Adrenal gland (tissue), 12 donors: ENCODE results near the gene R3HDML. TPM values are rescaled to one million over a fixed set of nuclear protein-coding genes. Genes with fewer than 3 reads are reported as not detected.

ENCODE experiments used
- DNase-seq, 7 donors: peaks; one replicate each; pipeline ENCODE4 v3.0.0-alpha.2; 2019 to 2020
- H3K27ac ChIP-seq, 5 donors: fragments of 200-600 bp; sonication (generic) in 4 of 5; 1 replicate in 3 of 5; 2 replicates in 2 of 5; pipeline versions ENCODE4 v1.5.1 to v1.8.0; 2016 to 2020; ENCODE audit warnings: mild to moderate bottlenecking in 1 of 5
- H3K27me3 ChIP-seq: fragments of 200-600 bp; 2 replicates; pipeline ENCODE4 v1.8.0; 2021
- H3K36me3 ChIP-seq, 2 donors: fragments of 200-600 bp; replicated peaks in 1 of 2; 1 replicate in 1 of 2; 2 replicates in 1 of 2; pipeline versions ENCODE4 v1.5.1 to v1.8.0; 2018 to 2022
- H3K4me1 ChIP-seq, 2 donors: fragments of 200-600 bp; replicated peaks in 1 of 2; 1 replicate in 1 of 2; 2 replicates in 1 of 2; pipeline versions ENCODE4 v1.5.1 to v1.8.0; 2018 to 2021
- H3K4me3 ChIP-seq, 4 donors: fragments of 200-600 bp; sonication (generic) in 3 of 4; one replicate each; pipeline ENCODE4 v1.5.1; 2016 to 2018
- H3K9me3 ChIP-seq, 3 donors: fragments of 200-600 bp; sonication (generic) in 1 of 3; replicated peaks in 1 of 3; 1 replicate in 2 of 3; 2 replicates in 1 of 3; pipeline versions ENCODE4 v1.5.1 to v1.8.0; 2016 to 2021
- POLR2A ChIP-seq, 2 donors: fragments of 450-650 bp; IDR thresholded peaks; one replicate each; pipeline ENCODE4 v1.6.1; 2017; ENCODE audit warnings: antibody characterized with exemption in 2 of 2, mild to moderate bottlenecking in 2 of 2, moderate library complexity in 1 of 2
- WGBS, 4 donors: extraction: QIAGEN DNeasy Blood & Tissue Kit in 2 of 4; methylation state at CpG; one replicate each; pipeline versions ENCODE4 v1.1.5 to v1.1.7; 2013 to 2017; 5-methylcytosine and 5-hydroxymethylcytosine counted together
- intact Hi-C, 2 donors: fragments of 100-400 bp; cut with DNase I; formaldehyde crosslinking; loops; one replicate each; pipeline versions ENCODE4 v1.14.1 to v1.15.0; 2022 to 2023
- polyA plus RNA-seq, 3 donors: library from polyadenylated mRNA; stranded (reverse); fragments of 200-250 nt in 2 of 3; fragments of 350-450 nt in 1 of 3; fragmentation: Illumina TruSeq in 1 of 3; extraction: RNeasy Lipid Tissue Mini Kit (QIAGEN cat#74804) in 1 of 3; gene quantifications; one replicate each; pipeline ENCODE4 v1.2.3, GENCODE V29; 2013 to 2014
- small RNA-seq, 2 donors: library from RNA; depleted of rRNA; stranded (forward); fragments of <200 nt; gene quantifications; one replicate each; pipeline ENCODE3, GENCODE V24; 2016
- total RNA-seq, 9 donors: library from RNA; depleted of rRNA in 4 of 9; stranded (reverse); fragments of >200 nt in 4 of 9; fragments of 120-200 nt in 1 of 9; fragmentation: NEBNext Ultra II Directional in 1 of 9; extraction: Animal tissue kit (Norgen Biotek cat#: 25700) in 1 of 9; gene quantifications; one replicate each; pipeline versions ENCODE4 v1.1.0 to v1.2.4, GENCODE V29; 2013 to 2023
- TF ChIP-seq, protein P1 (sequence below), 6 experiments: fragments of 450-650 bp in 4 of 6; fragments of 200-600 bp in 2 of 6; sonication (generic) in 1 of 6; IDR thresholded peaks; 1 replicate in 5 of 6; 2 replicates in 1 of 6; pipeline versions ENCODE4 v1.5.1 to v1.8.0; 2016 to 2021; ENCODE audit warnings: antibody characterized with exemption in 6 of 6, mild to moderate bottlenecking in 2 of 6, moderate library complexity in 1 of 6
- donor health status: healthy with polysubstance abuse.
- donor health status: Bipolar disorder and iron deficiency.
- donor health status: DM: yes; HTN: yes; CAD: no.
- donor health status: DM: no; HTN: no; CAD: no.
- donor health status: DM: no; HTN: no; CAD: no.
- donor health status: DM: yes; HTN: yes; CAD: no.

Gene R3HDML
- total and polyA plus RNA-seq, 12 donors, result not detected

DNA sequence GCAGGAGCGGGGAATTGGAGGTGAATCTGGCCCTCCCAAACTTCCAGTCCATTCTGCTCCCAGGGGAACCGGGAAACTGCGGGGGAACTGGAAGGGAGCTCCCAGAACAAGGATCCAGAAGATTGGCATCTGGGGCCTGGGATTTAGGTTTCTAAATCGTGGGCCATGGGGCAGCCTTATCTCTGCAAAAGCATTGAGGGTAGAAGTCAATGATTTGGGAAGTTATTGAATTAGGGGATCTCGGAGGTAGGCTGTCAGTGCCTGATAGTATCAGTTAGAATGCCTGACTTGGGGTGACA lies 63.8 kb downstream of the R3HDML start:
- no peaks in the 10 kb centered on the region for H3K4me1 ChIP-seq
- H3K9me3 ChIP-seq, result no peaks in the 10 kb centered on the region
- TF ChIP-seq POLR2A (IDR thresholded peaks at IDR 0.05), result no peak
- TF ChIP-seq, protein P1, sequence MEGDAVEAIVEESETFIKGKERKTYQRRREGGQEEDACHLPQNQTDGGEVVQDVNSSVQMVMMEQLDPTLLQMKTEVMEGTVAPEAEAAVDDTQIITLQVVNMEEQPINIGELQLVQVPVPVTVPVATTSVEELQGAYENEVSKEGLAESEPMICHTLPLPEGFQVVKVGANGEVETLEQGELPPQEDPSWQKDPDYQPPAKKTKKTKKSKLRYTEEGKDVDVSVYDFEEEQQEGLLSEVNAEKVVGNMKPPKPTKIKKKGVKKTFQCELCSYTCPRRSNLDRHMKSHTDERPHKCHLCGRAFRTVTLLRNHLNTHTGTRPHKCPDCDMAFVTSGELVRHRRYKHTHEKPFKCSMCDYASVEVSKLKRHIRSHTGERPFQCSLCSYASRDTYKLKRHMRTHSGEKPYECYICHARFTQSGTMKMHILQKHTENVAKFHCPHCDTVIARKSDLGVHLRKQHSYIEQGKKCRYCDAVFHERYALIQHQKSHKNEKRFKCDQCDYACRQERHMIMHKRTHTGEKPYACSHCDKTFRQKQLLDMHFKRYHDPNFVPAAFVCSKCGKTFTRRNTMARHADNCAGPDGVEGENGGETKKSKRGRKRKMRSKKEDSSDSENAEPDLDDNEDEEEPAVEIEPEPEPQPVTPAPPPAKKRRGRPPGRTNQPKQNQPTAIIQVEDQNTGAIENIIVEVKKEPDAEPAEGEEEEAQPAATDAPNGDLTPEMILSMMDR (IDR thresholded peaks at IDR 0.05), result no peak
- WGBS, 4 donors, result 80 to 94% (median 84%) methylated on average over 5 of the region's 5 CpGs
- no peaks in the 10 kb centered on the region for H3K27me3 ChIP-seq
- peak in 1 of 7 donors; percentile 4 for DNase-seq
- H3K4me3 ChIP-seq, result no peak overlapping the region
- intact Hi-C loops, result loop anchor here (2.0 to 10.0 kb wide), 2 partner anchors 32 to 214 kb away; no protein-coding TSS in a partner anchor
- H3K36me3 ChIP-seq, result no peaks in the 10 kb centered on the region
- H3K27ac ChIP-seq, result no peak overlapping the region

Small RNAs within 50 kb of the gene (small RNA-seq; reads per million reads assigned to genes)
- 0 reads per million in 2 donors for gene RF00019

Other genes with a start within 250 kb of the R3HDML start
- gene JPH2, start 149.9 kb upstream of the R3HDML start, total RNA-seq, result 10 to 100 TPM in 1 of 9 donors, 1 to 10 TPM in 7, under 1 TPM in 1; 0.91 to 13.0 (median 4.4) TPM
- gene JPH2, start 149.9 kb upstream of the R3HDML start, polyA plus RNA-seq, result 1 to 10 TPM in 2 of 3 donors, under 1 TPM in 1; 0.59 to 2.8 (median 2.6) TPM
- gene OSER1, start 126.3 kb upstream of the R3HDML start, total RNA-seq, result 10 to 100 TPM; 24.6 to 46.7 (median 28.6) TPM
- 10 to 100 TPM; 19.5 to 36.4 (median 21.9) TPM for gene OSER1, start 126.3 kb upstream of the R3HDML start, polyA plus RNA-seq
- gene GDAP1L1, start 89.7 kb upstream of the R3HDML start, total RNA-seq, result 1 to 10 TPM in 5 of 9 donors, under 1 TPM in 4; 0.51 to 8.0 (median 1.0) TPM
- 1 to 10 TPM; 1.5 to 2.4 (median 2.4) TPM for gene GDAP1L1, start 89.7 kb upstream of the R3HDML start, polyA plus RNA-seq
- 10 to 100 TPM; 14.5 to 33.4 (median 19.0) TPM for gene FITM2, start 25.8 kb upstream of the R3HDML start, total RNA-seq
- 10 to 100 TPM in 1 of 3 donors, 1 to 10 TPM in 2; 2.7 to 28.8 (median 4.3) TPM for gene FITM2, start 25.8 kb upstream of the R3HDML start, polyA plus RNA-seq
- gene HNF4A, start 18.7 kb downstream of the R3HDML start, total RNA-seq, result under 1 TPM in 7 of 9 donors, not detected in 2; 0.06 to 0.78 (median 0.14) TPM
- gene HNF4A, start 18.7 kb downstream of the R3HDML start, polyA plus RNA-seq, result under 1 TPM; 0.07 to 0.77 (median 0.08) TPM
- 10 to 100 TPM in 7 of 9 donors, 1 to 10 TPM in 2; 7.6 to 17.8 (median 13.3) TPM for gene TTPAL, start 138.8 kb downstream of the R3HDML start, total RNA-seq
- gene TTPAL, start 138.8 kb downstream of the R3HDML start, polyA plus RNA-seq, result 1 to 10 TPM; 4.2 to 8.5 (median 5.9) TPM
- gene SERINC3, start 185.0 kb downstream of the R3HDML start, total RNA-seq, result 100 to 1,000 TPM in 8 of 9 donors, 10 to 100 TPM in 1; 72.3 to 213 (median 155) TPM
- gene SERINC3, start 185.0 kb downstream of the R3HDML start, polyA plus RNA-seq, result 100 to 1,000 TPM in 1 of 3 donors, 10 to 100 TPM in 2; 51.5 to 137 (median 54.5) TPM
- gene PKIG, start 245.5 kb downstream of the R3HDML start, total RNA-seq, result 100 to 1,000 TPM in 6 of 9 donors, 10 to 100 TPM in 3; 56.1 to 225 (median 112) TPM
- 100 to 1,000 TPM in 1 of 3 donors, 10 to 100 TPM in 2; 43.9 to 114 (median 98.0) TPM for gene PKIG, start 245.5 kb downstream of the R3HDML start, polyA plus RNA-seq